Ascending aorta (tissue), 2 donors: ENCODE results near the gene P2RY6. TPM values are rescaled to one million over a fixed set of nuclear protein-coding genes. Genes with fewer than 3 reads are reported as not detected.

Experiments
- DNase-seq, 2 donors: peaks; one replicate each; pipeline ENCODE4 v3.0.0-alpha.2; 2019; ENCODE audit warnings: low spot score in 2 of 2
- H3K27ac ChIP-seq, 2 donors: fragments of 200-600 bp; sonication (generic); one replicate each; pipeline ENCODE4 v1.5.1; 2016 to 2017; ENCODE audit warnings: mild to moderate bottlenecking in 1 of 2
- H3K27me3 ChIP-seq: fragments of 200-600 bp; sonication (generic); one replicate; pipeline ENCODE4 v1.5.1; 2017
- H3K36me3 ChIP-seq, 2 donors: fragments of 200-600 bp; sonication (generic); one replicate each; pipeline ENCODE4 v1.5.1; 2016
- H3K4me1 ChIP-seq, 2 donors: fragments of 200-600 bp; sonication (generic); one replicate each; pipeline ENCODE4 v1.5.1; 2016 to 2017; ENCODE audit warnings: mild to moderate bottlenecking in 1 of 2
- H3K4me3 ChIP-seq, 2 donors: fragments of 200-600 bp; sonication (generic); one replicate each; pipeline ENCODE4 v1.5.1; 2016 to 2017; ENCODE audit warnings: mild to moderate bottlenecking in 1 of 2
- H3K9me3 ChIP-seq, 2 donors: fragments of 200-600 bp; sonication (generic); one replicate each; pipeline ENCODE4 v1.5.1; 2016
- CTCF ChIP-seq, 3 experiments: fragments of 200-600 bp in 2 of 3; fragments of 450-650 bp in 1 of 3; sonication (generic) in 2 of 3; IDR thresholded peaks; one replicate each; pipeline ENCODE4 v1.5.1; 2016 to 2019; ENCODE audit warnings: antibody characterized with exemption in 3 of 3, mild to moderate bottlenecking in 1 of 3, moderate library complexity in 1 of 3
- intact Hi-C: fragments of 100-400 bp; cut with DNase I; formaldehyde crosslinking; loops from one replicate; pipeline ENCODE4 v1.15.1; 2023
- total RNA-seq: library from RNA; depleted of rRNA; stranded (reverse); fragments of >200 nt; gene quantifications from one replicate; pipeline ENCODE4 v1.1.0, GENCODE V29; 2016

Gene P2RY6
- total RNA-seq, 1 donor from 2014 or later = 8.8 TPM

GRCh38 chr11:73241300-73241699 lies 30.8 kb upstream of the P2RY6 start:
- no peak for DNase-seq
- TF ChIP-seq CTCF (IDR thresholded peaks at IDR 0.05) = no peak
- Histone ChIP-seq H3K27me3 (no peaks in the 10 kb centered on the region), H3K27ac (peak overlapping the region in 1 of 2 donors; percentile 76), H3K36me3 (no peaks in the 10 kb centered on the region), H3K9me3 (no peaks in the 10 kb centered on the region), H3K4me3 (no peak overlapping the region), H3K4me1 (peaks cover 5 to 20% of the 10 kb centered on the region in 2 donors)
- intact Hi-C loops = no loop called here

GRCh38 chr11:73242251-73243092 lies 29.7 kb upstream of the P2RY6 start:
- Histone ChIP-seq H3K27me3 (no peaks in the 10 kb centered on the region), H3K36me3 (no peaks in the 10 kb centered on the region), H3K9me3 (no peaks in the 10 kb centered on the region), H3K27ac (peak overlapping the region in 1 of 2 donors; percentile 37), H3K4me3 (peak overlapping the region in 1 of 2 donors; percentile 43), H3K4me1 (peaks cover 5 to 16% of the 10 kb centered on the region in 2 donors)
- peak; percentile 47 to 87 for DNase-seq
- intact Hi-C loops = loop anchor here (1.0 to 2.0 kb wide), 5 partner anchors 24 to 408 kb away; partner anchors contain the start of gene P2RY2
- TF ChIP-seq CTCF (IDR thresholded peaks at IDR 0.05) = peak; percentile 90 to 94 (median 91)

GRCh38 chr11:73243093-73243485 lies 29.0 kb upstream of the P2RY6 start:
- intact Hi-C loops = loop anchor here (2.0 kb wide), 1 partner anchor 24 kb away; the partner anchor contains the start of gene P2RY2

GRCh38 chr11:73244589-73245240 lies 27.4 kb upstream of the P2RY6 start:
- intact Hi-C loops = no loop called here
- peaks cover 5 to 10% of the 10 kb centered on the region in 2 donors for H3K4me1 ChIP-seq
- H3K9me3 ChIP-seq = no peaks in the 10 kb centered on the region
- TF ChIP-seq CTCF (IDR thresholded peaks at IDR 0.05) = no peak
- H3K27me3 ChIP-seq = no peaks in the 10 kb centered on the region
- DNase-seq = no peak
- H3K27ac ChIP-seq = no peak overlapping the region
- H3K4me3 ChIP-seq = no peak overlapping the region
- no peaks in the 10 kb centered on the region for H3K36me3 ChIP-seq

More at GRCh38 chr11:73243093-73243485, 29.0 kb upstream of the P2RY6 start:
- no peak for TF ChIP-seq CTCF (IDR thresholded peaks at IDR 0.05)
- Histone ChIP-seq H3K4me3 (no peak overlapping the region), H3K27ac (no peak overlapping the region), H3K27me3 (no peaks in the 10 kb centered on the region), H3K36me3 (no peaks in the 10 kb centered on the region), H3K9me3 (no peaks in the 10 kb centered on the region), H3K4me1 (peaks cover 5 to 14% of the 10 kb centered on the region in 2 donors)
- DNase-seq = no peak

GRCh38 chr11:73245461-73245860 lies 26.7 kb upstream of the P2RY6 start:
- Histone ChIP-seq H3K4me3 (no peak overlapping the region), H3K27ac (no peak overlapping the region), H3K4me1 (peaks cover 2 to 6% of the 10 kb centered on the region in 2 donors), H3K36me3 (no peaks in the 10 kb centered on the region), H3K9me3 (no peaks in the 10 kb centered on the region), H3K27me3 (no peaks in the 10 kb centered on the region)
- intact Hi-C loops = no loop called here
- DNase-seq = no peak
- TF ChIP-seq CTCF (IDR thresholded peaks at IDR 0.05) = no peak
